OCI-LY3 (cell line): ENCODE data around the gene RPS6KA2.

Experiments used
- H2AFZ ChIP-seq: fragments of 200-600, 300-600 bp; shearing (Covaris generic); 2 replicates; pipeline ENCODE4 v1.6.0; 2014; ENCODE audit warnings: antibody characterized with exemption, low read depth, low read length
- H3K27ac ChIP-seq: fragments of 200-600, 300-600 bp; sonication (generic); 2 replicates; pipeline ENCODE4 v1.5.1; 2014; ENCODE audit warnings: mild to moderate bottlenecking, low read length, moderate library complexity, mixed read lengths
- H3K27me3 ChIP-seq: fragments of 200-600, 300-600 bp; sonication (generic); 2 replicates; pipeline ENCODE4 v1.6.1; 2014; ENCODE audit warnings: low read depth, low read length, mixed read lengths
- H3K36me3 ChIP-seq: fragments of 200-600, 300-600 bp; sonication (generic); replicated peaks from 2 replicates; pipeline ENCODE3; 2014; ENCODE audit warnings: low read depth, low read length, mixed read lengths
- H3K4me1 ChIP-seq: fragments of 300-600, 200-600 bp; sonication (generic); 2 replicates; pipeline ENCODE4 v1.6.1; 2014; ENCODE audit warnings: low read length, mixed read lengths
- H3K4me2 ChIP-seq: fragments of 200-600, 300-600 bp; sonication (generic); 2 replicates; pipeline ENCODE4 v1.6.1; 2014; ENCODE audit warnings: low read length, mixed read lengths
- H3K4me3 ChIP-seq: fragments of 300-600, 200-600 bp; sonication (generic); 2 replicates; pipeline ENCODE4 v1.5.1; 2014; ENCODE audit warnings: antibody characterized with exemption, mild to moderate bottlenecking, low read length, moderate library complexity
- H3K79me2 ChIP-seq: fragments of 300-600, 200-600 bp; shearing (Covaris generic); 2 replicates; pipeline ENCODE4 v1.6.1; 2014; ENCODE audit warnings: mild to moderate bottlenecking, low read length, mixed read lengths
- H3K9ac ChIP-seq: fragments of 300-600, 200-600 bp; shearing (Covaris generic); 2 replicates; pipeline ENCODE4 v1.6.0; 2014; ENCODE audit warnings: mild to moderate bottlenecking, low read length, moderate library complexity
- H3K9me3 ChIP-seq: fragments of 200-600, 300-600 bp; shearing (Covaris generic); 2 replicates; pipeline ENCODE4 v1.6.1; 2014; ENCODE audit warnings: low read length, mixed read lengths; ENCODE audit not compliant: insufficient read depth
- H4K20me1 ChIP-seq: fragments of 200-600, 300-600 bp; sonication (generic); 2 replicates; pipeline ENCODE4 v1.6.1; 2016; ENCODE audit warnings: low read length, mixed read lengths; ENCODE audit not compliant: insufficient read depth
- CTCF ChIP-seq: fragments of 200-600, 300-600 bp; sonication (generic); IDR thresholded peaks from 2 replicates; pipeline ENCODE4 v1.5.1; 2014; ENCODE audit warnings: antibody characterized with exemption, low read length, low read depth
- EZH2phosphoT487 ChIP-seq: fragments of 200-600 bp; shearing (Covaris generic); IDR thresholded peaks from 2 replicates; pipeline ENCODE4 v1.6.1; 2018; ENCODE audit warnings: antibody characterized with exemption, mixed run types, low read depth

RPS6KA2 gene

GRCh38 chr6:166595061-166595780, 31.8 kb downstream of the RPS6KA2 start:
- Histone ChIP-seq H3K9ac (no peak overlapping the region), H3K27ac (no peak overlapping the region), H3K4me1 (peaks cover 21% of the 10 kb centered on the region), H4K20me1 (no peaks in the 10 kb centered on the region), H3K4me2 (no peak overlapping the region), H3K9me3 (no peaks in the 10 kb centered on the region), H3K36me3 (no peaks in the 10 kb centered on the region), H3K27me3 (no peaks in the 10 kb centered on the region), H3K4me3 (no peak overlapping the region), H2AFZ (no peak overlapping the region), H3K79me2 (no peaks in the 10 kb centered on the region)
- TF ChIP-seq CTCF = no peak
- no peak for TF ChIP-seq EZH2phosphoT487

GRCh38 chr6:166592821-166593220, 34.2 kb downstream of the RPS6KA2 start:
- no peak overlapping the region for H3K4me2 ChIP-seq
- no peaks in the 10 kb centered on the region for H3K36me3 ChIP-seq
- TF ChIP-seq CTCF (no peak), EZH2phosphoT487 (no peak)
- H2AFZ ChIP-seq = no peak overlapping the region
- peaks cover 40% of the 10 kb centered on the region for H3K4me1 ChIP-seq
- H3K9me3 ChIP-seq = no peaks in the 10 kb centered on the region
- H4K20me1 ChIP-seq = no peaks in the 10 kb centered on the region
- H3K4me3 ChIP-seq = no peak overlapping the region
- no peak overlapping the region for H3K9ac ChIP-seq
- H3K79me2 ChIP-seq = no peaks in the 10 kb centered on the region
- no peak overlapping the region for H3K27ac ChIP-seq
- no peaks in the 10 kb centered on the region for H3K27me3 ChIP-seq

GRCh38 chr6:166591961-166592520, 35.0 kb downstream of the RPS6KA2 start:
- H4K20me1 ChIP-seq = no peaks in the 10 kb centered on the region

More at GRCh38 chr6:166591961-166592520, 35.0 kb downstream of the RPS6KA2 start:
- H3K9me3 ChIP-seq = no peaks in the 10 kb centered on the region
- H3K27ac ChIP-seq = no peak overlapping the region
- no peaks in the 10 kb centered on the region for H3K36me3 ChIP-seq
- no peak for TF ChIP-seq CTCF
- no peak for TF ChIP-seq EZH2phosphoT487
- no peak overlapping the region for H2AFZ ChIP-seq
- no peak overlapping the region for H3K4me2 ChIP-seq
- no peak overlapping the region for H3K9ac ChIP-seq
- H3K4me3 ChIP-seq = no peak overlapping the region
- no peaks in the 10 kb centered on the region for H3K79me2 ChIP-seq
- H3K4me1 ChIP-seq = peaks cover 46% of the 10 kb centered on the region
- H3K27me3 ChIP-seq = no peaks in the 10 kb centered on the region
